Psoas muscle (tissue), 8 donors: Measurements from ENCODE around the gene C1QB. TPM values are rescaled to one million over a fixed set of nuclear protein-coding genes. Genes with fewer than 3 reads are reported as not detected.
A peak's percentile ranks its signal among the peaks of the same experiment; 100 is the strongest.

ENCODE experiments used
- ATAC-seq, 4 donors: fragments of 200-7000 bp; cut with Tn5 transposase; one replicate each; pipeline ENCODE4 v1.9.1; 2020; ENCODE audit warnings: moderate library complexity in 3 of 4, mild to moderate bottlenecking in 2 of 4
- DNase-seq, 2 donors: peaks; one replicate each; pipeline ENCODE4 v3.0.0-alpha.2; 2020
- H3K27ac ChIP-seq: fragments of 200-600 bp; one replicate; pipeline ENCODE4 v1.8.0; 2022
- H3K27me3 ChIP-seq, 3 donors: fragments of 200-600 bp in 1 of 3; one replicate each; pipeline versions ENCODE4 v1.6.1 to v1.8.0; 2013 to 2022; ENCODE audit warnings: low read length in 2 of 3, mild to moderate bottlenecking in 2 of 3, moderate library complexity in 1 of 3; ENCODE audit not compliant: insufficient read depth in 3 of 3
- H3K36me3 ChIP-seq, 2 donors: fragments of 200-600 bp in 1 of 2; one replicate each; pipeline versions ENCODE4 v1.6.1 to v1.8.0; 2013 to 2022; ENCODE audit warnings: low read depth in 1 of 2, mild to moderate bottlenecking in 1 of 2, moderate library complexity in 1 of 2; ENCODE audit not compliant: insufficient read depth in 1 of 2
- H3K4me1 ChIP-seq: fragments of 200-600 bp; one replicate; pipeline ENCODE4 v1.8.0; 2022
- H3K4me3 ChIP-seq: fragments of 200-600 bp; one replicate; pipeline ENCODE4 v1.8.0; 2022; ENCODE audit warnings: mild to moderate bottlenecking
- H3K9me3 ChIP-seq: fragments of 200-600 bp; one replicate; pipeline ENCODE4 v1.8.0; 2022
- CTCF ChIP-seq: fragments of 200-600 bp; IDR thresholded peaks from one replicate; pipeline ENCODE4 v1.8.0; 2022; ENCODE audit warnings: antibody characterized with exemption
- WGBS, 3 donors: extraction: QIAGEN DNeasy Blood & Tissue Kit; methylation state at CpG; one replicate each; pipeline versions ENCODE4 v1.1.6 to v1.1.7; 2013; 5-methylcytosine and 5-hydroxymethylcytosine counted together
- intact Hi-C, 2 donors: fragments of 100-400 bp; cut with DNase I; formaldehyde crosslinking; loops; one replicate each; pipeline versions ENCODE4 v1.11.0 to v1.14.2; 2022
- polyA plus RNA-seq, 3 donors: library from polyadenylated mRNA; stranded (reverse); fragments of 200-250 nt; gene quantifications; one replicate each; pipeline ENCODE4 v1.2.3, GENCODE V29; 2013
- total RNA-seq, 4 donors: library from RNA; stranded (reverse); fragmentation: NEBNext Ultra II Directional in 2 of 4; extraction: Animal tissue kit (Norgen Biotek cat#: 25700) in 2 of 4; gene quantifications; one replicate each; pipeline versions ENCODE4 v1.2.1 to v1.2.4, GENCODE V29; 2021 to 2023
- donor health status: healthy with polysubstance abuse.
- donor health status: DM: no; HTN: no; CAD: no; lungs with moderate emphysema.
- donor health status: Bipolar disorder and iron deficiency.
- donor health status: healthy.
- donor health status: DM: yes; HTN: yes; CAD: no.
- donor health status: DM: no; HTN: no; CAD: no.
- donor health status: DM: no; HTN: no; CAD: no.
- donor health status: DM: yes; HTN: yes; CAD: no.

C1QB gene
- total and polyA plus RNA-seq, 7 donors: 14.8 to 47.6 (median 25.6) TPM

GRCh38 chr1:22643928-22644327, 9.1 kb upstream of the C1QB start:
- WGBS, 3 donors: 79 to 88% (median 82%) methylated on average over 7 to 12 of the region's 12 CpGs
- H3K36me3 ChIP-seq: no peaks in the 10 kb centered on the region
- H3K27ac ChIP-seq: no peak overlapping the region
- H3K9me3 ChIP-seq: no peaks in the 10 kb centered on the region
- no peak for DNase-seq
- no peaks in the 10 kb centered on the region for H3K4me1 ChIP-seq
- ATAC-seq: no peak
- peak overlapping the region; percentile 34 for H3K4me3 ChIP-seq
- intact Hi-C loops: loop anchor here in 1 of 2 donors (5.0 kb wide), 1 partner anchor 537 kb away; no protein-coding TSS in a partner anchor
- no peak for TF ChIP-seq CTCF
- no peaks in the 10 kb centered on the region for H3K27me3 ChIP-seq

- H3K27me3 ChIP-seq: no peaks in the 10 kb centered on the region
- no peaks in the 10 kb centered on the region for H3K36me3 ChIP-seq
- WGBS, 3 donors: 66 to 73% (median 67%) methylated on average over 7 of the region's 7 CpGs
- TF ChIP-seq CTCF: no peak
- peak overlapping the region; percentile 30 for H3K4me3 ChIP-seq
- H3K9me3 ChIP-seq: no peaks in the 10 kb centered on the region
- H3K27ac ChIP-seq: no peak overlapping the region
- ATAC-seq: no peak
- no peaks in the 10 kb centered on the region for H3K4me1 ChIP-seq
- intact Hi-C loops: no loop called here
- no peak for DNase-seq
Measured at GRCh38 chr1:22645931-22646330, 7.1 kb upstream of the C1QB start.

- TF ChIP-seq CTCF: no peak
- DNase-seq: no peak
- no peaks in the 10 kb centered on the region for H3K4me1 ChIP-seq
- H3K9me3 ChIP-seq: no peaks in the 10 kb centered on the region
- H3K4me3 ChIP-seq: peak overlapping the region; percentile 15
- H3K27me3 ChIP-seq: no peaks in the 10 kb centered on the region
- 0 to 99% (median 0%) methylated on average over 1 of the region's 1 CpG for WGBS, 3 donors
- intact Hi-C loops: no loop called here
- ATAC-seq: no peak
- no peak overlapping the region for H3K27ac ChIP-seq
- H3K36me3 ChIP-seq: no peaks in the 10 kb centered on the region
Measured at GRCh38 chr1:22646384-22646783, 6.7 kb upstream of the C1QB start.

- Histone ChIP-seq H3K27me3 (peaks cover 0 to 9% (median 0%) of the 10 kb centered on the region in 3 donors), H3K36me3 (no peaks in the 10 kb centered on the region), H3K27ac (no peak overlapping the region), H3K4me1 (no peaks in the 10 kb centered on the region), H3K4me3 (no peak overlapping the region), H3K9me3 (no peaks in the 10 kb centered on the region)
- intact Hi-C loops: no loop called here
- 86 to 88% (median 87%) methylated on average over 13 of the region's 13 CpGs for WGBS, 3 donors
- no peak for TF ChIP-seq CTCF
- no peak for DNase-seq
- no peak for ATAC-seq
Measured at GRCh38 chr1:22650089-22650693, 2.8 kb upstream of the C1QB start.
